Colon (tissue), 2 donors: ENCODE results near the gene GDF10.

Experiments used
- FAIRE-seq: peaks from 2 replicates; lab custom pipeline; 2012; peaks lifted over from hg19 to GRCh38; lab: Jason Lieb, UNC
- donor health status: control.
- donor health status: control.

The GDF10 gene

DNA sequence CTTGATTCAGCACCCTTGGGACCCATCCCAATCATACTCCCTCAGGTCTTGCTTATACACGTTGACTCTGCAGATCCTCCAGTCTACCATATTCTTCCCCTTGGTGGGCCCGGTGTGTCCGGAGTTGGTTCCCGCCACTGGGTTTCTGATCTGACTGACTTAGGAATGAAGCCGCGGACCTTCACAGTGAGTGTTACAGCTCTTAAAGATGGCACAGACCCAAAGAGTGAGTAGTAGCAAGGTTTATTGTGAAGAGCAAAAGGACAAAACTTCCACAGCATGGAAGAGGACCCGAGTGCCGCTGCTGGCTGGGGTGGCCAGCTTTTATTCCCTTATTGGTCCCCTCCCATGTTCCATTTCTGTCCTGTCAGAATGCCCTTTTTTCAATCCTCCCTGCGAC is 5.9 kb upstream of the GDF10 start:
- no peak for FAIRE-seq

DNA sequence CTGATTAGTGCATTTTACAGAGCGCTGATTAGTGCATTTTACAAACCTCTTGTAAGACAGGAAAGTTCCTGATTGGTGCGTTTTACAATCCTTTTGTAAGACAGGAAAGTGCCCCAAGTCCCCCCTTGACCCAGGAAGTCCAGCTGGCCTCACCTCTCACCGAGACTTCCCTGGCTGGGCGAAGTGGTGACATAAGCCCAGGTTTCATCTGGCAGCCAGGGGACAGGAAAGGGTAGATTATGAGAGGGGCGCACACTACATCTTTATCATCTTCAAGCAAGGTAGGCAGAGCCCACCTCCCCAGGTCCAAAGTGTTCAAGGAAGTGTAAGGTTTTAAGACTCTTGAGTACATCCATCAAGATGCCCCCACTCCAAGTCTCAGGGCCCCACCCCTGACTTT is 5.5 kb upstream of the GDF10 start:
- no peak for FAIRE-seq

DNA sequence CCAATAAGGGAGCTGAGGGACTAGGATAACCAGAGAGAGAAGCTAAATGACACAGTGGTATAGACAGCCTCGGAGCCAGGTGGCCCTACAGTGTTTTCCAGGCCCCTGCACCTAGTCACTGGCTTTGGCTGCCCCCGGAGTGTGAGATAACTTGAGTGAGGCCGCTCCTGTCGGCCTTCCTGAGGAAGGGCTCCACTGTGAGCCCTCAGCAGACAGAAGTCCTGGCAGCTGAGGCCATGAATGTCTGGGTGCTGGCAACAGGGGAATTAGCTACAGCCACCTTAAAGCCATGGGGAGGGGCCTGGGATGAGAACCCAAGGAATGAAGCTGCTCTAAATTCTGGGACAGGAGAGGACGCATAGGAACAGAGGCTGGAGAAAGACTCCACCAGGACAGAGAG is 4.6 kb upstream of the GDF10 start:
- no peak for FAIRE-seq

DNA sequence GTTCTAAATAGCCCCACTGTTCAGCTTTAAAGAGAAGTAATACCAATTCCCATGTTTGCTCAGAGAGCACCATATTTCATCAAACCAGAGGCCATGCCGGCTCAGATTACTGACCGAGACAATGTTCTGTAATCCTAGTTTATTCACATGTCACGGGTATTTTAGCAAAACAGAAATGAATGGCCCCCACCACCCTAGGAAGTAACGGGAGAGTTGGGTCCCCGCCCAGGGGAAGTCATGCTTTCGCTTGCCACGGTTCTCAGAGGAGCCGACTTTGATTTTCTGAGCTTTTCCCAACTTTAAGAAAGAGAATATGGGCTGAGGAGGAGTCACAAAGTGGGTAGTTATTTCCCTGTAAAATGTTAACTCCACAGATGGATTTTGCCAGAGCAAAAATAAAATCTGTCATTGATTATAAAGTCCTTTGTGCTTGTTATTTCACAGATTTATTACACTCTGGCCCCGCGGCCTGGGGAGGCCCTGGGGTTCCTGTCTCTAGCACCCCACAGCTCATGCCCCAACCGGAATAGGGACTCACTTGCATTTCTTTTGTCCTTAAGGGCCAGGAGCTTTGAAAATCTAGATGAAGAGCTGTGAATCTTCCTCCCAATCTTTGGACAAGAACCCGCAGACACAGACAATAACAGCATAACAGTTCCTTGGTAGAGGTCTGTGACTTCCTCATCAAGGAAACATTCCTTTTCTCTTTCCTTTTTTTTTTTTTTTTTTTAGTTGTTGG is 3.7 kb upstream of the GDF10 start:
- FAIRE-seq = no peak

DNA sequence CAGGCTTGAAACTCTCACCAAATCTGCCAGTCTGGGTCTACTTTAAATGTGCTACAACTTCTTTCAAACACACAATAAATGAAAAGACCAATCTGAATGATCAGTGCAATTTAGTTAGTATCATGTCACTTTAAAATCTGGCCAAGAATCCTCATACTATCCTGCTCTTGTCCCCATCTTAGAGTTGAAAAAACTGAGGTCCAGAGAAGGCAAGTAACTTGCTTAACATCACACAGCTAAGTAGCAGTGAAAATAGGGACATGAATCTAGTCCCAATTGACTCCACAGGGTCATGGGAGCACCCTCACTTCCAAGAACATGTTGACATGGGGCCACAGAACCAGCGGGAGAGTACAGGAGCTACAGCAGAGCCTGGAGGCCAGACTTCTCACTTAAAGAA is 3.1 kb upstream of the GDF10 start:
- FAIRE-seq = no peak

DNA sequence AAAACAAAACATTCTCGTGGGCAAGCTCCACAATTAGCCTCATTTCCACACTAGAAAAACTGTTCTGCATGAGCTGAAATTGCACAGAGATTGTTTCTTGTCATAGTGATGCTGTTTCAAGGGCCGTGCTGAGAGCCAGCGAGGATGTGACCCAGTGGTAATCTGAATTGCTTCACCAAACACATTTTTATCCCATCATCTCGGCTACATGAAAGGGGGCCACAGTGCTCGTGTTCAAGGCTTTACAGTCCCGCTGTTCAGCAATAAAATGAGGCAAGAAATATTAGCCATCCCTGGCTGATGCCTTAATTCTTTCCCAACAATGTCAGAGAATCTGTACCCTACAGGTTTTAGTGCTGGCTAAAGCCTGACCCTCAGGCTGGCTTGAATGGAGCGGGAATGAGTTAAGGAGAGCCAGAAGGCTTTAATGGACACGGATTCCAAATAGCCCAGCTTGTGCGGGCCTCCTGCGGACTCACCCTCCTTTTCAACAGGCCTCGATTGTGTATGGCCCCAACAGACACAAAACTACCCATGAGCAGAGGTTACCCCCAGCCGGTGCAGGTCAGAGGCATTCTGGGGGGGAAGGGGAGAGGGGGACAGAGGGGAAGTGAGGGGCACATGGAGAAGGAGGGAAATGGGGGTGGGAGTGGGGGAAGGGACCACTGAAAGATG is 2.0 kb upstream of the GDF10 start:
- no peak for FAIRE-seq

DNA sequence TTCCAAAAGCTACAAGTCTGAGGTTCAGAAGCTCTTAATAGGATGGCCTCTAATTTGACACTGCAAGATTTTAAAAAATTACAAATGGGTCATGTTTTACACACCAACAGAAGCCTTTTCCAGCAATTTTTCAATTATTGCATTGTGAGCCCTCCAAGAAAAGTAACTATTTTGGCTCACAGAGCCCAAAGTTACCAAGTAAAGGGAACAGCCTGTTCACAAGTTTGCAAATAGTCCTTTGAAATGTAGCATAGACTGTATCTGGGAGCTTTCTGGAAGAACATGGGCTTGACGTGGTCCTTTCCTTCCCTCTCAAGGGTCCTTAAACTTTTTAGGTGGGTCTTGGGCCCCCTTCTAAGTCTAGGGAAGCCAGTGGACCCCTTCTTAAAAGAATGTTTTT is 1.3 kb upstream of the GDF10 start:
- FAIRE-seq = no peak

DNA sequence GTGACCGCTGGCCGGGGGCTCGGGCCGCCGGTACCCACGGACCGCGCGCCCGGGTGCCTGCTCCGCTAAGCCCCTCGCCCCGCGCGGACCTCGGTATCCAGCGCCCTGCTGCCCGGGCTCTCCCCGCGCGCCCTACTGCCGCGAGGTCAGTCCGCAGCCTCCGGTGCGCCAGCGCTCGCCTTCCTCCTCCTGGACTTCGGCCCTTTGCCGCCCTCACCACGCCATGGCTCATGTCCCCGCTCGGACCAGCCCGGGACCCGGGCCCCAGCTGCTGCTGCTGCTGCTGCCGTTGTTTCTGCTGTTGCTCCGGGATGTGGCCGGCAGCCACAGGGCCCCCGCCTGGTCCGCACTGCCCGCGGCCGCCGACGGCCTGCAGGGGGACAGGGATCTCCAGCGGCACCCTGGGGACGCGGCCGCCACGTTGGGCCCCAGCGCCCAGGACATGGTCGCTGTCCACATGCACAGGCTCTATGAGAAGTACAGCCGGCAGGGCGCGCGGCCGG is 483 bp downstream of the GDF10 start:
- FAIRE-seq = no peak

DNA sequence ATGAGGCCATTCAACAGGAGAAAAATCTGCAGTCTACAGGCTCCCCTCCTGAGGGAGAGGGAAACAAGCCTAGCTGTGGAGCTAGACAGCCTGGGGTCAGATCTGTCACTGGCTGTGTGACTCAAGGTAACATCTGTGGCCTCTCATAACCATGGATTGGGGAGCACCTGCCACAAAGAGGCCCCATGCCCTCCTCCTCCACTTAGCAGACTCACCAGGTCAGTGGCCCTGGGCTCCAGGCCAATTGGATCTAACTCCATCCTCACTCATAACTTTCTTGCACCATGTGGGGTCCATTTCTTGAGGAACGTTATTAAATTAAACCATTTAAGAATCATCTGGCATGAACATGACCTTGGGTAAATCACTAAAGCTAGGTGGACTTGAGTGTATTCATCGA is 1.8 kb downstream of the GDF10 start:
- FAIRE-seq = no peak

DNA sequence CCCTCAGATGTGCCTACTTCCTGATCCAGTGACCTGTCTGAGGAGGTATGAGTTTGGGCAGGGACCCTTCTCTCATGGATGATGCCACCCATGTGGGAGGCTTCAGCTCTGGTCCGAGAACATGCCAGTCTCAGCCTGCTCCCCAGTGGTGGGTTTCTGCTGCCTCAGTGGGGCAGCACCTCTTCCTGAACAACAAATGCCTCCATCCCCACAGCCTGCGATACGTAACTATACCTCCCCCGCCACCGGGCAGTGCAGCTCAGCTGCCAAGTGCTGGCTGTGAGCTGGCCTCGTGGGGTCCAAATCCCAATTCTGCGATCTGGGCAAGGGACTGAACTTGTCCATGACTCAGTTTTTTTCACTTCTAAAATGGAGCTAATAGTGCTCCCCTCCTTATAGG is 3.1 kb downstream of the GDF10 start:
- FAIRE-seq = no peak

DNA sequence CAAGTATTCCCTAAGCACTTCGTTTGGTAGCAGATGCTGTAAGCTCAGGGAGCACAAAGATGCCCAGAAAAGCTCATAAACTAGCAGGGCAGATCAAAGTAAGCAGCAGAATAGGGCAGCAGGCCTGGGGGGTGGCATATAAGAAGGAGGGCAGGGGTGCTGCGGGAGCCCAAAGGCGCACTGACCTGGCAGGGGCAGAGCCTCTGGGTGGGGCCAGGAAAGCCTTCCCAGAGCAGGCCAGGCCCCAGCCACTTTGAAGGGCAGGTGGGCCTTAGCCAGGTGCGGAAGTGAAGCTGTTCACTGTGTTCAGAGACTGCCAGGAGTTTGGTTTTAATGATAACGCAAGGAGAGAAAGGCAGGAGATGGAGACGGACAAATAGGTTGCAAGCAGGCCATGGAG is 3.9 kb downstream of the GDF10 start:
- no peak for FAIRE-seq

DNA sequence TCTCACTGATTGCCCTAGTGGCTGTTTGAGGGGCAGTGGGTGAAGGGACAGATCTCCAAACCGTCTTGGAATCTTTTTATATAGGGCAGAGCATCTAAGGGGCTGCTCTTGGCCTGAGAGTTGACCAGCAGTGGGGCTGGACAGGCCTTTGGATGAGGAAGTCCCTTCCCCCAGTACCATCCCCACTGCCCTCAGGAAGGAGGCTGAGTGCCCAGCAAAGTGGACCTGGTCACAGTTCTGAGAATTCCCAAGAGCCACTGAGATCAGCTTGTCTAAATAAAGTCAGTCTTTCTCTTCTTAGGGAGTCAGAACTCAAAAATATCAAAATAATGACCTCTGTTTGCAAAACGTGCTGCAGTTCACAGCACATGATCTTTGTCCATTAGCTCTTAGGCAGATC is 5.6 kb downstream of the GDF10 start:
- FAIRE-seq = no peak

DNA sequence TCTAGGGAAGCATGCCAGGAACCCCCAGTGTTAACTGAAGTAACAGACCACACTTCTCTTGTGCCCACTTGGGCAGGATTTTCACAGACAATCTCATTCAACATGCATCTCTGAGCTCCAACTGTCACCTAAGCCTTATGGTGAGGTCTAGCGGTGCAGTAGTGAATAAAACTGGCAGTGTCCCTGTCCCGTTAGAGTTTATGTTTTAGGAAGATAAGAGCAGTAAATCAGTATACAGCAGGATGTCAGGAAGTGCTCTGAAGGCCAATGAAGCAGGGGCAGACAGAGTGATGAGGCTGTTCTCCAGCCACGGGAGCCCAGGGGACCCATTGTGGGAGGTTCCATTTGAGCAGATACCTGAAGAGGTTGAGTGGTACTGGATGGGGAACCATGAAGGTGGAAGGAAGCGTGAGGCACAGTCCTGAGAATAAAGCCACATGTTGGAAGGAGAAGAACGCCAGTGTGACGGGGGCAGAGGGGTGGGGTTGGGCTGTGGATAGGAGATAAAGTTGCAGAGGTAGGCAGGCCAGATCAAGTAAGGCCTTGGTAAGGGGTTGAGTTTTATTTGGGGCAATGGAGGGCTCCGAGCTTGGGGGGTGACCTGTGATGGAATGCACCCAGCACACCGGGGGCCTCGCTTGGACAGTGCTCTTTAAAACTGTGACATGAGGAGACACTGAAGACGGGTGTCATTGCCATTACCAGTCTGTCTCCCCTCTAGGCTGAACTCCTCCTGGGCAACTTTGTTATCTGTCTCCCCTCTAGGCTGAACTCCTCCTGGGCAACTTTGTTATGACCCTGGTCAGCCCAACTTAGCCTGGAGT is 6.6 kb downstream of the GDF10 start:
- no peak for FAIRE-seq

DNA sequence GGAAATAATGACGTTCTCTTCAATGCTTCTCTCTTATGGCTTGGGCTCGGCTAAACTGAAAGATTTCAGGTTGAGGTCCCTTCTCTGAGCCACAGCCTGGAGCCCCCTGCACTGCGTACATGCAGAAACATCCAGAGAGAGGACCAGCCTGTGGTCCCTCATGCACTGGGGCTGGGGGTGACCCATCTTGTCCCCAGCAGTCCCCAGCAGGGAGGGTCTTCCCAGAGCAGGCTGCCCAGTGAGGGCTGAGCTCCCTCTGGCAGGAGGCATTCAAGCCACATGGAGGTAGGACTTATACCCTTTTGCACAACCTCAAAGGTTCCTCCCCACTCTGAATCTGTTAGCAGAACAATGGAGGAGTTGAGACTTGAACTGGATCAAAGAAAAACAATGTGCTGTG is 7.4 kb downstream of the GDF10 start:
- no peak for FAIRE-seq

DNA sequence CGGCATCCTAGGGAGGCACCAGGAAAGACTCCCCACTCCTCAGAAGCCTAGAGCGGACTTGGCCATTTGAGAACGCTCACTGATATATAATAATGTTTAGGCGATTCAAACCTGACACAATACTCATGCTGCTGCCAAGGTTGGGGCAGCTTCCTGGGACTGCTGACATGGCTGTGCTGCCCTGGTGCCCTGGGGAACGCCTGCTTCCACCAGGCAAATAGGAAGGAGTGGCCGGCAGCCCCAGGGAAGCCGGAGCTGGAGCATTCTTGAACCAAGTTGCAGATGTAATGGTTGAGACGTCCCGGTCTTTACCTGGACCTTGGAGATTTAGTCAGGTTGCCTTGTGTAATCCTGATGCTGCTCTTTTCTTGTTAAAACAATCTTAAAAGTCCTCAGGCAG is 8.8 kb downstream of the GDF10 start:
- FAIRE-seq = no peak

DNA sequence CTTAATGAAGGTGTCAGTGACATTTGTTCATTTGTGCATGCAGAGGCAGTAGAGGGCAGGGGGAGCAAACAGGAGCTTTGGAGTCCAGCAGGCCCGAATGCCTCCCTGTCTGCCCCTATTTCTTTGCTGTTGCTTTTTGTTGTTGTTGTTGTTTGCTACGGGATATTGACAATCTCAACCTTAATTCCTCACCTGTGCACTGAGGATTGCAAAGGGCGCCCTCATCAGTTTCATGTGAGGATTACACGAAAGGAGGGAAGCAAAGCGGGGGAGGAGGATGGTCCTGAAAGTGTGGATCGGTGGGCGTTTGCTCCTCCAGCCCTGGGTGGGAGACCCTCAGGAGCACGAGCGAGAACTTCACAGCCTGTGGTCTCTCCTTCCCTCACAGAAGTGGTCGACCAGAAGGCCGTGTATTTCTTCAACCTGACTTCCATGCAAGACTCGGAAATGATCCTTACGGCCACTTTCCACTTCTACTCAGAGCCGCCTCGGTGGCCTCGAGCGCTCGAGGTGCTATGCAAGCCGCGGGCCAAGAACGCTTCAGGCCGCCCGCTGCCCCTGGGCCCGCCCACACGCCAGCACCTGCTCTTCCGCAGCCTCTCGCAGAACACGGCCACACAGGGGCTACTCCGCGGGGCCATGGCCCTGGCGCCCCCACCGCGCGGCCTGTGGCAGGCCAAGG is 9.6 kb downstream of the GDF10 start:
- no peak for FAIRE-seq

DNA sequence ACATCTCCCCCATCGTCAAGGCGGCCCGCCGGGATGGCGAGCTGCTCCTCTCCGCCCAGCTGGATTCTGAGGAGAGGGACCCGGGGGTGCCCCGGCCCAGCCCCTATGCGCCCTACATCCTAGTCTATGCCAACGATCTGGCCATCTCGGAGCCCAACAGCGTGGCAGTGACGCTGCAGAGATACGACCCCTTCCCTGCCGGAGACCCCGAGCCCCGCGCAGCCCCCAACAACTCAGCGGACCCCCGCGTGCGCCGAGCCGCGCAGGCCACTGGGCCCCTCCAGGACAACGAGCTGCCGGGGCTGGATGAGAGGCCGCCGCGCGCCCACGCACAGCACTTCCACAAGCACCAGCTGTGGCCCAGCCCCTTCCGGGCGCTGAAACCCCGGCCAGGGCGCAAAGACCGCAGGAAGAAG is 10.1 kb downstream of the GDF10 start:
- no peak for FAIRE-seq

DNA sequence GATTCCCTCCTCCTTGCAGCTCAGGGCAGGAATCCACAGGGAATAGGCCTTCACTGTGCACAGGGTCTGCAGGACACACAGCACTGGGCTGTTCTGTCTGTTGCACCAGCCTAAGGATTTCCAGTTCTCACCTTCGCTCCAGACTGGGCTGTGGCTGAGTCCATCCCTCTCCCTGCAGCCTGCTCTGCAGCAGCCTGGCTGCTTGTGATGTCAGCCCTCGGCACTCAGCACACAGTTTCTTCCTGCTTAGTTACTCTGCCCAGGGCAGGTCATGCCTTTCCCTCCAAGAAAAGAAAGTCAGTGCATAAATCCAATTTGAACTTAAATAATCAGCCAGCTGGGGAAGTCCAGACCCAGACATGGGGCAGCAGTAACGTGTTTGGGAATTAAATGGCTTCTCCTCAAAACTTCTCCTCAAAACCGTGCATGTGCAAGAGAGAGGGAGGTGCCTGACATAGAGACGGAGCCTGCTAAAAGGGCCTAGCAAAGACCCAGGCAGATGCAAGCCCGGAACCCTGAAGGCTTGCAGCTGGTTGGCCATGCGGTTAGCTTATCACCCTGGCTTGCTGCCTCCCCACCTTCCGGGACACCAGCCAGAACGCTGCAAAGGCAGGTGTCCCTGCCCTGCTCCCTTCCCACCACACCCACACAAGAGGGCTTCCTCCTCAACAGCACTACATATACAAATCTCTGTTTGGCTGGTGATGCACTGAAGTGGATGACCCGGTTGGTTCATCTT is 11.4 kb downstream of the GDF10 start:
- FAIRE-seq = no peak

DNA sequence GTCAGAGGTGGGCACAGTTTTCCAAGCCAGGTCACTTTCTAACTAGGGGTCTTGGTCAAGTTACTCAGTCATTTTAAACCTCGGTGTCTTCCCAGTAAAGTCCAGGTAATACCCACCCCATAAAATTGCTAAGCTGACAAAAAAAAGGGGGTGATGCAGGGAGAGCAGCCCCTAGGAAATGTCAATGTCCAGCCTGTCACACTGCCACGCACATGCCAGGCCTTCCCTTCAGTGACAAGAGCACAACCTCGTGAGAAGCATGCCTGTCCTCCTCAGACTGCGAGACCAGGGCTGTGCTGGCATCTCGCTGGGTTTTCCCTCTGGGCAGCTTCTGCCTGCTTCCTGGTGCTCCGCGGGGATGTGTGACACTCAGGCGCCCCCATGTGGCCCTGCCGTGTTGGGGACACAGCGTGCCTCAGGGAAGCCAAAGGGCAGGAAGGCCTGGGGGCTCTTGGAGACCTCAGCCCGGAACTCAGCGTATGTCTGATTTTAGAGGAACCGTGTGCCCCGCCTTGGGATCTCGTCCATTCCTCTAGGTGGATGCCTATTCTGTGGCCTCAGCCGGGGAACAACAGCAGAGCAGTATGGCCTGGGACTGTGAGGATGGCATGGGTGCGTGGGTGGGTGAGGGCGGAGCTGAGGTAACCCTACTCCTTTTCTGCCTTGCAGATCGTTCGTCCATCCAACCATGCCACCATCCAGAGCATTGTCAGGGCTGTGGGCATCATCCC is 12.1 kb downstream of the GDF10 start:
- no peak for FAIRE-seq

DNA sequence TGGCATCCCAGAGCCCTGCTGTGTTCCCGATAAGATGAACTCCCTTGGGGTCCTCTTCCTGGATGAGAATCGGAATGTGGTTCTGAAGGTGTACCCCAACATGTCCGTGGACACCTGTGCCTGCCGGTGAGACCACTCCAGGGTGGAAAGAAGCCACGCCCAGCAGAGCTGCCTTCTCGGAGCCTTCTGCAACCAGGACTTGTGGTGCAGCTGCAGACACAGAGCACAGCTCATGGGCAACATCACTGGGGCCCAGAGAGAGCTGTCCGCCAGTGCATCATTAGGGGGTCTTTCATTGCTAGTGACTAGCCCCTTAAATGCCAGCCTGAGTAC is 12.6 kb downstream of the GDF10 start:
- FAIRE-seq = no peak

DNA sequence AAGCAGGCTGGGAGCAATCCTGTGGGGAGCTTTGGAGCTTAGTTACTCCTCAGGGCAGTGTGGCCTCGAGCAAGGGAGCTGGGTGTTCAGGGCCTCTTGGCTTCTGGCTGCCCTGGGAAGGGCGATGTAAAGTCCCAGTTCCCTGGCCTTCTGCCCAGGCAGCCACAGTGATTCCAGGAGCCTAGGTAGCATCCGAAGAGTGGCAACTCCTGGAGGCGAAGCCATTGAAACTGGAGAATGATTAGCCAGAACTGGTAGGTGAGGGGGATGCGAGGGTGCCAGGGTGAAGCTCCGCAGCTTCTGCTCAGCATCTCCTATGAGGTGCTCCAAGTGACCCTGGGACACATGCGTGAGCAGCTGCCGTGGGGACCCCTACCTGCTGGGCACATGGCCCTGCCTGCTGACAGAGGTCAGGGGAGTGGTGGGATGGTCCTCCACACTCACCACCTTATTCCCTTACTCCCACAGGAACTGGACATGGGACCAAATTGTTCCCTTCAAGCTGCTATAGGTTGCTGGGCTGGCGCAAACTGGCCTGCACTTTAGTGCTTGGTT is 14.5 kb downstream of the GDF10 start:
- FAIRE-seq = no peak
